SK-N-SH treated with all-trans-retinoic acid at 6 μM for 48 hours (cell line): ENCODE results near the gene RERE.

Source experiments
- ARNTL ChIP-seq: fragments of 450-650 bp; formaldehyde crosslinking; IDR thresholded peaks from 2 replicates; pipeline ENCODE4 v1.5.0; 2020; ENCODE audit warnings: low read depth, mild to moderate bottlenecking, moderate library complexity, borderline replicate concordance
- ESRRG ChIP-seq: fragments of 250-450 bp; sonication (Bioruptor Pico); IDR thresholded peaks from 2 replicates; pipeline ENCODE4 v1.6.1; 2021; ENCODE audit warnings: mild to moderate bottlenecking
- PATZ1 ChIP-seq: fragments of 250-450 bp; sonication (Bioruptor Pico); IDR thresholded peaks from 2 replicates; pipeline ENCODE4 v1.8.0; 2020; ENCODE audit warnings: mild to moderate bottlenecking, moderate library complexity, borderline replicate concordance
- ZC3H10 ChIP-seq: fragments of 250-450 bp; sonication (Bioruptor Pico); IDR thresholded peaks from 2 replicates; pipeline ENCODE4 v1.5.1; 2021; ENCODE audit warnings: mild to moderate bottlenecking, moderate library complexity
- ZNF70 ChIP-seq: fragments of 450-650 bp; formaldehyde crosslinking; IDR thresholded peaks from 2 replicates; pipeline ENCODE4 v1.5.0; 2020; ENCODE audit warnings: mild to moderate bottlenecking, moderate library complexity

- TF ChIP-seq ARNTL (CRISPR knock-in tag) (no peak), ESRRG (CRISPR knock-in tag) (no peak), ZNF70 (CRISPR knock-in tag) (no peak), ZC3H10 (no peak), PATZ1 (no peak)
These were observed 442.6 kb downstream of the RERE start for GRCh38 chr1:8374812-8375211.
